Measurements from ENCODE around the gene NELFE. TPM values are rescaled to one million over a fixed set of nuclear protein-coding genes. Genes with fewer than 3 reads are reported as not detected.
A peak's percentile ranks its signal among the peaks of the same experiment; 100 is the strongest.

NELFE gene
- total and polyA plus RNA-seq, 11 donors: 35.4 to 82.0 (median 46.4) TPM

- TF ChIP-seq, protein P1, sequence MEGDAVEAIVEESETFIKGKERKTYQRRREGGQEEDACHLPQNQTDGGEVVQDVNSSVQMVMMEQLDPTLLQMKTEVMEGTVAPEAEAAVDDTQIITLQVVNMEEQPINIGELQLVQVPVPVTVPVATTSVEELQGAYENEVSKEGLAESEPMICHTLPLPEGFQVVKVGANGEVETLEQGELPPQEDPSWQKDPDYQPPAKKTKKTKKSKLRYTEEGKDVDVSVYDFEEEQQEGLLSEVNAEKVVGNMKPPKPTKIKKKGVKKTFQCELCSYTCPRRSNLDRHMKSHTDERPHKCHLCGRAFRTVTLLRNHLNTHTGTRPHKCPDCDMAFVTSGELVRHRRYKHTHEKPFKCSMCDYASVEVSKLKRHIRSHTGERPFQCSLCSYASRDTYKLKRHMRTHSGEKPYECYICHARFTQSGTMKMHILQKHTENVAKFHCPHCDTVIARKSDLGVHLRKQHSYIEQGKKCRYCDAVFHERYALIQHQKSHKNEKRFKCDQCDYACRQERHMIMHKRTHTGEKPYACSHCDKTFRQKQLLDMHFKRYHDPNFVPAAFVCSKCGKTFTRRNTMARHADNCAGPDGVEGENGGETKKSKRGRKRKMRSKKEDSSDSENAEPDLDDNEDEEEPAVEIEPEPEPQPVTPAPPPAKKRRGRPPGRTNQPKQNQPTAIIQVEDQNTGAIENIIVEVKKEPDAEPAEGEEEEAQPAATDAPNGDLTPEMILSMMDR (IDR thresholded peaks at IDR 0.05): no peak
- no peak for TF ChIP-seq POLR2A (IDR thresholded peaks at IDR 0.05)
- Histone ChIP-seq H3K4me1 (peaks cover 0 to 17% (median 0%) of the 10 kb centered on the region in 12 donors), H3K36me3 (peaks cover 0 to 11% (median 2%) of the 10 kb centered on the region in 9 donors), H3K27me3 (peaks cover 0 to 11% (median 0%) of the 10 kb centered on the region in 9 donors), H3K27ac (peak overlapping the region in 9 of 12 donors; percentile 54 to 86 (median 75)), H3K9me3 (no peaks in the 10 kb centered on the region), H3K4me3 (peak overlapping the region in 7 of 12 donors; percentile 27 to 50 (median 35))
- WGBS, 4 donors: 74 to 81% (median 77%) methylated on average over 11 of the region's 11 CpGs
- intact Hi-C loops (cut with DNase I): loop anchor here in 1 of 10 donors (5.0 kb wide), 1 partner anchor 39 kb away; no protein-coding TSS in a partner anchor
- DNase-seq (no peak), ATAC-seq (no peak)
These were observed 12.3 kb downstream of the NELFE start for GRCh38 chr6:31946370-31946885.

GRCh38 chr6:31945507-31946369, 13.0 kb downstream of the NELFE start, which contains the start of gene CFB:
Gene CFB (plus strand): TSS chr6:31946095. CDS start chr6:31946222, 127 bp downstream.
- WGBS, 4 donors: 38 to 52% (median 45%) methylated on average over 10 to 11 of the region's 11 CpGs
- intact Hi-C loops (cut with DNase I): loop anchor here in 1 of 10 donors (5.0 kb wide), 1 partner anchor 38 kb away; no protein-coding TSS in a partner anchor
- DNase-seq: peak in 4 of 5 donors; percentile 60 to 78 (median 68)

DNA sequence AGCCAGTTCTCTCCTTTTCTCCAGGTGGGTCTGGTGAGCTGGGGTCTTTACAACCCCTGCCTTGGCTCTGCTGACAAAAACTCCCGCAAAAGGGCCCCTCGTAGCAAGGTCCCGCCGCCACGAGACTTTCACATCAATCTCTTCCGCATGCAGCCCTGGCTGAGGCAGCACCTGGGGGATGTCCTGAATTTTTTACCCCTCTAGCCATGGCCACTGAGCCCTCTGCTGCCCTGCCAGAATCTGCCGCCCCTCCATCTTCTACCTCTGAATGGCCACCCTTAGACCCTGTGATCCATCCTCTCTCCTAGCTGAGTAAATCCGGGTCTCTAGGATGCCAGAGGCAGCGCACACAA, 13.6 kb downstream of the NELFE start:
- intact Hi-C loops (cut with DNase I): loop anchor here in 1 of 10 donors (5.0 kb wide), 1 partner anchor 38 kb away; no protein-coding TSS in a partner anchor
- peak overlapping the region in 5 of 12 donors; percentile 27 to 50 (median 46) for H3K4me3 ChIP-seq
- 80 to 82% (median 80%) methylated on average over 8 to 9 of the region's 9 CpGs for WGBS, 4 donors

More at GRCh38 chr6:31945507-31946369, 13.0 kb downstream of the NELFE start, which contains the start of gene CFB:
- peak within 1 kb of the TSS; percentile 18 to 86 (median 61) for H3K27ac ChIP-seq
- H3K9me3 ChIP-seq: no peaks in the 10 kb centered on the region
- peaks cover 0 to 4% (median 0%) of the 10 kb centered on the region in 9 donors for H3K36me3 ChIP-seq
- peaks cover 0 to 17% (median 0%) of the 10 kb centered on the region in 12 donors for H3K4me1 ChIP-seq
- TF ChIP-seq, protein P1 (IDR thresholded peaks at IDR 0.05): no peak
- no peak for TF ChIP-seq POLR2A (IDR thresholded peaks at IDR 0.05)
- ATAC-seq: peak; percentile 78 to 91 (median 82)
- peak within 1 kb of the TSS in 8 of 12 donors; percentile 3 to 50 (median 34) for H3K4me3 ChIP-seq
- H3K27me3 ChIP-seq: peaks cover 0 to 11% (median 0%) of the 10 kb centered on the region in 9 donors

More for the DNA sequence above, 13.6 kb downstream of the NELFE start:
- no peaks in the 10 kb centered on the region for H3K9me3 ChIP-seq
- DNase-seq (no peak), ATAC-seq (no peak)
- peak overlapping the region; percentile 18 to 86 (median 61) for H3K27ac ChIP-seq
- H3K27me3 ChIP-seq: peaks cover 0 to 11% (median 0%) of the 10 kb centered on the region in 9 donors
- TF ChIP-seq, protein P1 (IDR thresholded peaks at IDR 0.05): no peak
- no peak for TF ChIP-seq POLR2A (IDR thresholded peaks at IDR 0.05)
- H3K4me1 ChIP-seq: peaks cover 0 to 17% (median 0%) of the 10 kb centered on the region in 12 donors
- peaks cover 0 to 2% (median 0%) of the 10 kb centered on the region in 9 donors for H3K36me3 ChIP-seq

Data from heart left ventricle (tissue), 16 donors.